ENCODE measurements around the gene BTNL9. TPM values are rescaled to one million over a fixed set of nuclear protein-coding genes. Genes with fewer than 3 reads are reported as not detected.
"Not testable (repeated sequence)": the region's sequence is repeated elsewhere in the genome, so short reads cannot be mapped to it uniquely, and the experiment has no call there.

Gene BTNL9
- total RNA-seq, 4 donors from 2014 or later: 24.9 to 54.9 (median 47.5) TPM

- 21 to 28% methylated on average over 20 to 21 of the region's 22 CpGs for WGBS, 2 donors
- no peak for DNase-seq (ENCODE audit: low spot score in 2 of 2)
- Histone ChIP-seq H3K9me3 (peaks cover 0 to 3% (median 0%) of the 10 kb centered on the region in 4 donors), H3K4me1 (peaks cover 0 to 5% (median 2%) of the 10 kb centered on the region in 4 donors), H3K27me3 (peaks cover 3 to 20% of the 10 kb centered on the region in 2 donors), H3K27ac (no peak overlapping the region), H3K36me3 (no peaks in the 10 kb centered on the region), H3K4me3 (no peak overlapping the region)
- TF ChIP-seq POLR2A (IDR thresholded peaks at IDR 0.05) (no peak), EP300 (IDR thresholded peaks at IDR 0.05) (no peak)
- TF ChIP-seq, protein P1, sequence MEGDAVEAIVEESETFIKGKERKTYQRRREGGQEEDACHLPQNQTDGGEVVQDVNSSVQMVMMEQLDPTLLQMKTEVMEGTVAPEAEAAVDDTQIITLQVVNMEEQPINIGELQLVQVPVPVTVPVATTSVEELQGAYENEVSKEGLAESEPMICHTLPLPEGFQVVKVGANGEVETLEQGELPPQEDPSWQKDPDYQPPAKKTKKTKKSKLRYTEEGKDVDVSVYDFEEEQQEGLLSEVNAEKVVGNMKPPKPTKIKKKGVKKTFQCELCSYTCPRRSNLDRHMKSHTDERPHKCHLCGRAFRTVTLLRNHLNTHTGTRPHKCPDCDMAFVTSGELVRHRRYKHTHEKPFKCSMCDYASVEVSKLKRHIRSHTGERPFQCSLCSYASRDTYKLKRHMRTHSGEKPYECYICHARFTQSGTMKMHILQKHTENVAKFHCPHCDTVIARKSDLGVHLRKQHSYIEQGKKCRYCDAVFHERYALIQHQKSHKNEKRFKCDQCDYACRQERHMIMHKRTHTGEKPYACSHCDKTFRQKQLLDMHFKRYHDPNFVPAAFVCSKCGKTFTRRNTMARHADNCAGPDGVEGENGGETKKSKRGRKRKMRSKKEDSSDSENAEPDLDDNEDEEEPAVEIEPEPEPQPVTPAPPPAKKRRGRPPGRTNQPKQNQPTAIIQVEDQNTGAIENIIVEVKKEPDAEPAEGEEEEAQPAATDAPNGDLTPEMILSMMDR (IDR thresholded peaks at IDR 0.05): no peak
Measured at GRCh38 chr5:181098762-181099601, 58.9 kb downstream of the BTNL9 start.

- no peak overlapping the region for H3K27ac ChIP-seq
- 56 to 57% methylated on average over 11 of the region's 11 CpGs for WGBS, 2 donors
Measured at GRCh38 chr5:181099602-181100086, 59.6 kb downstream of the BTNL9 start.

GRCh38 chr5:181100121-181100875 lies 60.2 kb downstream of the BTNL9 start:
- Histone ChIP-seq H3K27ac (no peak overlapping the region), H3K36me3 (no peaks in the 10 kb centered on the region), H3K27me3 (peaks cover 3 to 23% of the 10 kb centered on the region in 2 donors), H3K4me1 (peaks cover 0 to 5% (median 2%) of the 10 kb centered on the region in 4 donors), H3K4me3 (no peak overlapping the region), H3K9me3 (peaks cover 0 to 3% (median 0%) of the 10 kb centered on the region in 4 donors)
- 5 to 7% methylated on average over 21 to 43 of the region's 62 CpGs for WGBS, 2 donors
- TF ChIP-seq, protein P1 (IDR thresholded peaks at IDR 0.05): no peak
- TF ChIP-seq EP300 (IDR thresholded peaks at IDR 0.05) (no peak), POLR2A (IDR thresholded peaks at IDR 0.05) (no peak)
- DNase-seq (ENCODE audit: low spot score in 2 of 2): no peak

More at GRCh38 chr5:181099602-181100086, 59.6 kb downstream of the BTNL9 start:
- Histone ChIP-seq H3K36me3 (no peaks in the 10 kb centered on the region), H3K4me3 (no peak overlapping the region), H3K4me1 (peaks cover 0 to 5% (median 2%) of the 10 kb centered on the region in 4 donors), H3K27me3 (peaks cover 3 to 20% of the 10 kb centered on the region in 2 donors), H3K9me3 (peaks cover 0 to 3% (median 0%) of the 10 kb centered on the region in 4 donors)
- DNase-seq (ENCODE audit: low spot score in 2 of 2): no peak
- no peak for TF ChIP-seq POLR2A (IDR thresholded peaks at IDR 0.05)
- TF ChIP-seq, protein P1 (IDR thresholded peaks at IDR 0.05): no peak
- TF ChIP-seq EP300 (IDR thresholded peaks at IDR 0.05): no peak

DNA sequence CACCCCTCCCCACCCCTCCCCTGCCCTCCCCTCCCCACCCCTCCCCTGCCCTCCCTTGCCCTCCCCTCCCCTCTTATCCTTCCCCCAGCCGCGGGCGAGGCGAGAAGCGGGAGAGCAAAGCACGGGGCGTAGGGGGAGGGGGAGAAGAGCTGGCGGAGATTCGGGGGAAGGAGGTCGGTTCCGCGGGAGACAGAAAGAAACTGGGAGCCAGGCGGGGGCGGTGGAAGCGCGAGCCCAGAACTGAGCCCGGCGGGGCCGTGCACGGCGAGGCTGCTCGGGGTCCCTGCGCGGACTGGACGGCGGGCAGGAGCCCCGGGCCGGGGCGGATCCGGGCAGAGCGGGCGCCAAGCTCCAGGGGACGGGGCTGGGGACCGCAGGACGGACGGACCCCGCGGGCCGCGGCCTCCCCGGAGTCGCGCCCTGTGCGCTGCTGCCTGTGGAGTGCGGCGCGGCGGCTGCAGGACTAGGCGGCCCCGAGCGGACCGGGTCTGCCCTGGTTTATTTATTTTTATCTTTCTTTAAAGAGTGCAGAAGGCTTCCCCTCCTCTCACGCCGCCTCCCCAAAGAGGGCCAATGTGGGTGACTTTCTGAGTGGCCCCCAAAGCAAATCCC lies 61.1 kb downstream of the BTNL9 start:
- H3K36me3 ChIP-seq; H3K4me3 ChIP-seq; DNase-seq (ENCODE audit: low spot score in 2 of 2); H3K9me3 ChIP-seq; H3K27ac ChIP-seq; H3K4me1 ChIP-seq: not testable (repeated sequence)
- WGBS, 2 donors: no CpG with 5 or more reads among the region's 54 CpGs
- H3K27me3 ChIP-seq: peaks cover 3 to 26% of the 10 kb centered on the region in 2 donors

DNA sequence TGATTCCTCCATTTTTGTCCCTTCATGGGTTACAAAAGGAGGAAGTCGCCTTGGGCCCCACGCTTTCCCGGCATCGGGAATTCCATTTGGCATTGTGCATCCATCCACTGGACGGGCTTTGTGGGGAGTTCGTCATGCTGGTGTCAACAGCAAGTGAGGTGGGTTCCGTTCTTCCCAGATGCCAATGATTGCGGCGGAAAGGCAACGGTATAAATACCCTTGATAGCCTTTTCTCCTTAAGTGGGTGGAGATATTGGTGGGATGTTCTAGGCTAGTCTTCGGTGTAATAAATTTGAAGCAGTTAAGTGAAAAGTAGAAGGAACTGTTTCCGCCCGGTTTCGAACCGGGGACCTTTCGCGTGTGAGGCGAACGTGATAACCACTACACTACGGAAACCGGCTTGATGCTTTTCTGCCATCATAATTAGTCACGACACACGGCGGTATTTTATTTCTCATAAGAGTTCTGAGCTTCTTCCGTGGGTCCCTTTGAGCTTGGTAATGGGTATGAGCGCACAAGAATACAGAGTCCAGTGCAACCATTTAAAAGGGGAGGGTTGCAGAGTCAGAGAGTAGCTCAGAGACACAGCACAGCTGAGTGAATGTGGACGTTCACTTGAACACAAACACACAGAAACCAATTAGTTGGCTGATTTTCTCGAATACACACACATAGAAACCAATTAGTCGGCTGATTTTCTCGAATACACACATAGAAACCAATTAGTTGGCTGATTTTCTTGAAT lies 62.0 kb downstream of the BTNL9 start:
- H3K27ac ChIP-seq; DNase-seq (ENCODE audit: low spot score in 2 of 2); H3K4me1 ChIP-seq; H3K4me3 ChIP-seq; H3K36me3 ChIP-seq; H3K9me3 ChIP-seq: not testable (repeated sequence)
- peaks cover 3 to 31% of the 10 kb centered on the region in 2 donors for H3K27me3 ChIP-seq
- no CpG with 5 or more reads among the region's 30 CpGs for WGBS, 2 donors

DNA sequence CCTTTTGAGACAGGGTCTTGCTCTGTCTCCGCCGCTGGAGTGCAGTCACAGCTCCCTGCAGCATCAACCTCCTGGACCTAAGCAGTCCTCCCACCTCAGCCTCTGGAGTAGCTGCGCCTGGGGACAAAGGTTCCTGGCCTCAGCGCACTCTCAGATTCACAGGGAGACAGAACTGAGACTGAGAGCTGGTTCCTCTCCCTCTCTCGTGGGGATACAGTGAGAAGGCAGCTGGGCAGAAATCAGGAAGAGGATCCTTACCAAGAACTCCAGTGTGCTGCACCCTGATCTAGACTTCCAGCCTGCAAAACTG lies 64.1 kb downstream of the BTNL9 start:
- not testable (repeated sequence) for H3K27ac ChIP-seq; H3K4me3 ChIP-seq; H3K4me1 ChIP-seq; H3K9me3 ChIP-seq; H3K36me3 ChIP-seq; DNase-seq (ENCODE audit: low spot score in 2 of 2)
- H3K27me3 ChIP-seq: peaks cover 3 to 44% of the 10 kb centered on the region in 2 donors
- 6 to 8% methylated on average over 5 of the region's 5 CpGs for WGBS, 2 donors

- not testable (repeated sequence) for H3K4me1 ChIP-seq; H3K9me3 ChIP-seq; H3K36me3 ChIP-seq; H3K27ac ChIP-seq; DNase-seq (ENCODE audit: low spot score in 2 of 2); H3K4me3 ChIP-seq
- WGBS, 2 donors: 19 to 59% methylated on average over 9 of the region's 20 CpGs
- peaks cover 0 to 44% of the 10 kb centered on the region in 2 donors for H3K27me3 ChIP-seq
Measured at GRCh38 chr5:181104606-181105390, 64.7 kb downstream of the BTNL9 start.
